ENCODE results near the gene PROM1. TPM values are rescaled to one million over a fixed set of nuclear protein-coding genes. Genes with fewer than 3 reads are reported as not detected.

Gene PROM1
- total and polyA plus RNA-seq, 4 donors: 1.2 to 5.2 (median 3.7) TPM

GRCh38 chr4:15945516-15945915 lies 138.3 kb downstream of the PROM1 start (continued):
- TF ChIP-seq ZBTB33 (IDR thresholded peaks at IDR 0.05): no peak
- no peak for TF ChIP-seq HNF4G (IDR thresholded peaks at IDR 0.05)
- no peak for TF ChIP-seq YY1 (IDR thresholded peaks at IDR 0.05)
- TF ChIP-seq SP1 (IDR thresholded peaks at IDR 0.05): no peak
- no peak for TF ChIP-seq TAF1 (conservative IDR thresholded peaks at IDR 0.05)
- TF ChIP-seq JUND (IDR thresholded peaks at IDR 0.05): no peak
- no peak for TF ChIP-seq REST (IDR thresholded peaks at IDR 0.05)

- no peak overlapping the region for H3K27ac ChIP-seq (ENCODE audit: low read depth in 1 of 2, low read length in 2 of 2)
- H3K4me1 ChIP-seq (ENCODE audit: control insufficient read depth in 4 of 4, insufficient read depth in 4 of 4, low read length in 3 of 4): no peaks in the 10 kb centered on the region
- H3K4me3 ChIP-seq (ENCODE audit: low read depth in 1 of 3, low read length in 3 of 3): no peak overlapping the region
- H3K27me3 ChIP-seq (ENCODE audit: control insufficient read depth in 4 of 4, insufficient read depth in 4 of 4, low read length in 3 of 4): no peaks in the 10 kb centered on the region
- 86% methylated on average over 2 of the region's 2 CpGs for WGBS
- no peak for DNase-seq (ENCODE audit: low spot score)
- H3K9me3 ChIP-seq (ENCODE audit: control insufficient read depth in 4 of 4, low read length in 3 of 4): no peaks in the 10 kb centered on the region
- H3K36me3 ChIP-seq (ENCODE audit: control insufficient read depth in 4 of 4, insufficient read depth in 3 of 4, low read depth in 1 of 4, low read length in 3 of 4): no peaks in the 10 kb centered on the region
- no peak overlapping the region for H3K9ac ChIP-seq (ENCODE audit: low read depth in 1 of 2, low read length in 2 of 2)
- TF ChIP-seq MAX (IDR thresholded peaks at IDR 0.05): no peak
- TF ChIP-seq GABPA (IDR thresholded peaks at IDR 0.05 in 1 of 2, conservative IDR thresholded peaks at IDR 0.05 in 1 of 2): no peak
- no peak for TF ChIP-seq HNF4A (conservative IDR thresholded peaks at IDR 0.05)
- no peak for TF ChIP-seq ZBTB33 (IDR thresholded peaks at IDR 0.05)
- no peak for TF ChIP-seq SP1 (IDR thresholded peaks at IDR 0.05)
- no peak for TF ChIP-seq FOXA2 (IDR thresholded peaks at IDR 0.05)
- no peak for TF ChIP-seq CTCF (IDR thresholded peaks at IDR 0.05; ENCODE audit: low read depth, low read length, missing input control)
- TF ChIP-seq RXRA (IDR thresholded peaks at IDR 0.05): no peak
- no peak for TF ChIP-seq REST (IDR thresholded peaks at IDR 0.05)
Measured at GRCh38 chr4:15944895-15945294, 138.9 kb downstream of the PROM1 start.
